GM12878 (cell line): Measurements from ENCODE around the gene SLC25A17. TPM values are rescaled to one million over a fixed set of nuclear protein-coding genes. Genes with fewer than 3 reads are reported as not detected.

Source experiments
- ATAC-seq: fragments of 200-7000 bp; cut with Tn5 transposase; 3 replicates; pipeline ENCODE4 v1.9.1; 2020; ENCODE audit warnings: mild to moderate bottlenecking, moderate library complexity
- BruUV-seq: library from RNA; stranded (reverse); fragments of 400-500 nt; replicated peaks from 2 replicates; lab custom pipeline; 2021; lab: Mats Ljungman, UMichigan
- CTCF ChIA-PET: fragments of 300-600 bp; sonication (Branson Sonifier 250); formaldehyde crosslinking; extraction: SDS; loops from one replicate; lab custom pipeline; 2021; ENCODE audit warnings: inconsistent platforms; lab: Yijun Ruan, JAX
- POLR2A ChIA-PET: fragments of 350-600 bp; formaldehyde crosslinking; extraction: SDS; loops from one replicate; lab custom pipeline; 2021; ENCODE audit warnings: inconsistent platforms; lab: Charles Lee
- RAD21 ChIA-PET: fragments of 300-600 bp; sonication (Branson Sonifier 250); formaldehyde crosslinking; loops from one replicate; lab custom pipeline; 2023; ENCODE audit warnings: antibody characterized with exemption; ENCODE audit not compliant: unreplicated experiment; lab: Charles Lee
- SMC1A ChIA-PET: fragments of 300-600 bp; sonication (Branson Sonifier 250); formaldehyde crosslinking; loops from one replicate; lab custom pipeline; 2023; ENCODE audit not compliant: unreplicated experiment, uncharacterized antibody; lab: Charles Lee
- DNase-seq: peaks from one replicate; pipeline ENCODE4 v3.0.0-alpha.2; 2011; ENCODE audit warnings: low read depth, low spot score
- FAIRE-seq: peaks from 3 replicates; lab custom pipeline; 2011; peaks lifted over from hg19 to GRCh38; lab: Jason Lieb, UNC
- H2AFZ ChIP-seq: 2 replicates; pipeline ENCODE4 v1.6.0; 2011; ENCODE audit warnings: low read depth, low read length, control low read depth; ENCODE audit not compliant: control insufficient read depth
- H3K27ac ChIP-seq: 2 replicates; pipeline ENCODE4 v1.5.1; 2011; ENCODE audit warnings: control low read depth; ENCODE audit not compliant: control insufficient read depth, insufficient read depth
- H3K27me3 ChIP-seq, 2 experiments: replicated peaks in 1 of 2; 2 replicates each; pipeline versions ENCODE4 v1.6.0 to v1.6.1; 2011; ENCODE audit warnings: low read length in 1 of 2; ENCODE audit not compliant: control insufficient read depth in 2 of 2, insufficient read depth in 2 of 2
- H3K36me3 ChIP-seq, 2 experiments: 2 replicates each; pipeline ENCODE4 v1.5.1; 2011; ENCODE audit warnings: low read length in 1 of 2; ENCODE audit not compliant: control insufficient read depth in 2 of 2, insufficient read depth in 2 of 2
- H3K4me1 ChIP-seq: 2 replicates; pipeline ENCODE4 v1.6.1; 2011; ENCODE audit warnings: mild to moderate bottlenecking, low read length, moderate library complexity, mixed read lengths; ENCODE audit not compliant: control insufficient read depth, insufficient read depth
- H3K4me2 ChIP-seq: 2 replicates; pipeline ENCODE4 v1.6.0; 2011; ENCODE audit warnings: control low read depth; ENCODE audit not compliant: control insufficient read depth, insufficient read depth
- H3K4me3 ChIP-seq: fragments of 200-600 bp; sonication (generic); 2 replicates; pipeline ENCODE4 v1.5.1; 2016
- H3K79me2 ChIP-seq: 2 replicates; pipeline ENCODE4 v1.6.0; 2011; ENCODE audit warnings: low read length; ENCODE audit not compliant: control insufficient read depth, insufficient read depth
- H3K9ac ChIP-seq: 2 replicates; pipeline ENCODE4 v1.8.0; 2011; ENCODE audit warnings: low read length, control low read depth, mixed read lengths; ENCODE audit not compliant: control insufficient read depth, insufficient read depth
- H3K9me3 ChIP-seq: replicated peaks from 3 replicates; pipeline ENCODE4 v1.5.1; 2011; ENCODE audit warnings: mild to moderate bottlenecking, low read length; ENCODE audit not compliant: control insufficient read depth, insufficient read depth
- H4K20me1 ChIP-seq: 2 replicates; pipeline ENCODE4 v1.6.0; 2011; ENCODE audit not compliant: control insufficient read depth, insufficient read depth
- ETV6 ChIP-seq, 2 experiments: fragments of 450-650 bp in 1 of 2; IDR thresholded peaks in 1 of 2; conservative IDR thresholded peaks in 1 of 2; 2 replicates each; pipeline ENCODE4 v1.6.1; 2014; ENCODE audit warnings: antibody characterized with exemption in 1 of 2, borderline replicate concordance in 1 of 2, low read depth in 1 of 2, mild to moderate bottlenecking in 1 of 2, moderate library complexity in 1 of 2
- KAT2A ChIP-seq: conservative IDR thresholded peaks from 2 replicates; pipeline ENCODE4 v1.6.1; 2011; ENCODE audit warnings: low read depth, low read length; ENCODE audit not compliant: control insufficient read depth
- NBN ChIP-seq: fragments of 450-650 bp; IDR thresholded peaks from 2 replicates; pipeline ENCODE4 v1.6.1; 2016
- POLR2AphosphoS2 ChIP-seq: IDR thresholded peaks from 2 replicates; pipeline ENCODE4 v1.6.1; 2011; ENCODE audit warnings: low read depth, mild to moderate bottlenecking, low read length, improper control_type of control experiment, moderate library complexity
- RAD21 ChIP-seq: IDR thresholded peaks from 2 replicates; pipeline ENCODE4 v1.6.1; 2011; ENCODE audit warnings: mild to moderate bottlenecking, low read depth, low read length, moderate library complexity; ENCODE audit not compliant: insufficient read depth
- RB1 ChIP-seq: fragments of 450-650 bp; formaldehyde crosslinking; IDR thresholded peaks from 2 replicates; pipeline ENCODE4 v1.6.1; 2017; ENCODE audit warnings: mild to moderate bottlenecking, borderline replicate concordance
- SMAD1 ChIP-seq: fragments of 450-650 bp; IDR thresholded peaks from 2 replicates; pipeline ENCODE4 v1.6.1; 2018; ENCODE audit warnings: mild to moderate bottlenecking, low read depth; ENCODE audit not compliant: partially characterized antibody
- whole genome bisulfite sequencing: methylation state at CpG from one replicate; pipeline ENCODE4 v1.1.6; 2016; ENCODE audit warnings: low lambda C conversion rate; ENCODE audit not compliant: insufficient replicate concordance, insufficient coverage; ENCODE audit errors: missing lambda C conversion rate; 5-methylcytosine and 5-hydroxymethylcytosine counted together
- in situ Hi-C: fragments of 300-500 bp; cut with MboI; formaldehyde crosslinking; loops from 9 replicates; pipeline ENCODE4 v1.14.3; 2018; ENCODE audit warnings: mixed read lengths
- intact Hi-C: fragments of 100-400 bp; cut with micrococcal nuclease; formaldehyde crosslinking; loops from one replicate; pipeline ENCODE4 v1.14.2; 2022; ENCODE audit not compliant: unreplicated experiment
- polyA plus RNA-seq, 11 experiments: library from polyadenylated mRNA; depleted of rRNA in 4 of 11; unstranded in 6 of 11; stranded (reverse) in 5 of 11; fragments of >200 nt; fragmentation: Nextera tagmentation in 4 of 11; fragmentation: Illumina TruSeq in 1 of 11; extraction: Ambion mirVana in 4 of 11; extraction: Trizol in 1 of 11; gene quantifications; 1 replicate in 1 of 11; 2 replicates in 10 of 11; pipeline versions ENCODE4 v1.2.1 to v1.2.3, GENCODE V29; 2011 to 2016; ENCODE audit warnings: inconsistent platforms in 2 of 11, missing spikeins in 2 of 11, low read depth in 1 of 11
- total RNA-seq, 4 experiments: library from RNA; depleted of rRNA in 3 of 4; stranded (reverse); fragments of >200 nt in 3 of 4; fragmentation: Illumina TruSeq in 1 of 4; extraction: Trizol in 1 of 4; gene quantifications; 2 replicates each; pipeline versions ENCODE4 v1.2.1 to v1.2.3, GENCODE V29; 2013 to 2021
- TF ChIP-seq, protein P1 (sequence below): fragments of 450-650 bp; IDR thresholded peaks from 2 replicates; pipeline ENCODE4 v1.6.1; 2016; ENCODE audit warnings: mild to moderate bottlenecking
- TF ChIP-seq, protein P2 (sequence below): fragments of 450-650 bp; IDR thresholded peaks from 2 replicates; pipeline ENCODE4 v1.6.1; 2017; ENCODE audit warnings: borderline replicate concordance

The SLC25A17 gene
- total and polyA plus RNA-seq, 10 of the 15 experiments (the other 5 are each of a cell fraction or from before 2014, with no cell fraction given), result 37.5 to 113 (median 62.3) TPM

DNA sequence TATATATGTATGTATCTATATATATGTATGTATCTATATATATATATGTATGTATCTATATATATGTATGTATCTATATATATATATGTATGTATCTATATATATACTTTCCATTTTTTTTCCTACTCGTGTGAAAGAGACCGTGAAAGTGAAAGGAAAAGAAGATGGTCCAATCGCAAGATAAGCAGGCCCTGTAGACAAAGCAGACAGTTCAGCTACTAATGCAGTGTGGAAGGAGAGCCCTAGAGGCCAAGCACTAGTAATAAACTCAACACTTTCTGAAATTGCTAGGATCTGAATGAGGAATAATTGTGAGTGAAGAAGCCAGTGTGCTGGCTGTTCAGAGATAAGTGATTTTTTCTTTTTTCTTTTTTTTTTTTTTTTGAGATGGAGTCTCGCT is 92.6 kb downstream of the SLC25A17 start:
- H3K27ac ChIP-seq, result no peak overlapping the region
- H2AFZ ChIP-seq, result peak overlapping the region; percentile 44; the same call in 1 of the 2 replicates
- SMC1A ChIA-PET, result interaction anchor here (0.7 kb wide), 1 partner anchor 80 kb away, joined by 3 read pairs; no protein-coding TSS in a partner anchor
- H3K79me2 ChIP-seq, result no peaks in the 10 kb centered on the region
- RAD21 ChIA-PET, result no interaction called here
- ATAC-seq (peak; percentile 71), DNase-seq (peak; percentile 11), FAIRE-seq (no peak)
- in situ Hi-C loops, result no loop called here
- no TSS peak for BruUV-seq
- no peaks in the 10 kb centered on the region for H3K36me3 ChIP-seq
- H3K4me3 ChIP-seq, result no peak overlapping the region
- POLR2A ChIA-PET, result no interaction called here
- no peaks in the 10 kb centered on the region for H3K27me3 ChIP-seq
- 33% methylated on average over 3 of the region's 4 CpGs for WGBS
- H4K20me1 ChIP-seq, result no peaks in the 10 kb centered on the region
- intact Hi-C loops, result no loop called here
- H3K9ac ChIP-seq, result no peak overlapping the region
- TF ChIP-seq, protein P1, sequence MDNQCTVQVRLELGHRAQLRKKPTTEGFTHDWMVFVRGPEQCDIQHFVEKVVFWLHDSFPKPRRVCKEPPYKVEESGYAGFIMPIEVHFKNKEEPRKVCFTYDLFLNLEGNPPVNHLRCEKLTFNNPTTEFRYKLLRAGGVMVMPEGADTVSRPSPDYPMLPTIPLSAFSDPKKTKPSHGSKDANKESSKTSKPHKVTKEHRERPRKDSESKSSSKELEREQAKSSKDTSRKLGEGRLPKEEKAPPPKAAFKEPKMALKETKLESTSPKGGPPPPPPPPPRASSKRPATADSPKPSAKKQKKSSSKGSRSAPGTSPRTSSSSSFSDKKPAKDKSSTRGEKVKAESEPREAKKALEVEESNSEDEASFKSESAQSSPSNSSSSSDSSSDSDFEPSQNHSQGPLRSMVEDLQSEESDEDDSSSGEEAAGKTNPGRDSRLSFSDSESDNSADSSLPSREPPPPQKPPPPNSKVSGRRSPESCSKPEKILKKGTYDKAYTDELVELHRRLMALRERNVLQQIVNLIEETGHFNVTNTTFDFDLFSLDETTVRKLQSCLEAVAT, result no peak
- TF ChIP-seq RAD21, result 0 out of 2 replicates have a peak, but pooled peaks have one; percentile 13
- no peaks in the 10 kb centered on the region for H3K9me3 ChIP-seq
- no peak overlapping the region for H3K4me2 ChIP-seq
- CTCF ChIA-PET, result interaction anchor here (0.7 to 1.1 kb wide), 3 partner anchors 22 to 43 kb away, joined by 3 to 4 read pairs (median 3); no protein-coding TSS in a partner anchor
- no peaks in the 10 kb centered on the region for H3K4me1 ChIP-seq

DNA sequence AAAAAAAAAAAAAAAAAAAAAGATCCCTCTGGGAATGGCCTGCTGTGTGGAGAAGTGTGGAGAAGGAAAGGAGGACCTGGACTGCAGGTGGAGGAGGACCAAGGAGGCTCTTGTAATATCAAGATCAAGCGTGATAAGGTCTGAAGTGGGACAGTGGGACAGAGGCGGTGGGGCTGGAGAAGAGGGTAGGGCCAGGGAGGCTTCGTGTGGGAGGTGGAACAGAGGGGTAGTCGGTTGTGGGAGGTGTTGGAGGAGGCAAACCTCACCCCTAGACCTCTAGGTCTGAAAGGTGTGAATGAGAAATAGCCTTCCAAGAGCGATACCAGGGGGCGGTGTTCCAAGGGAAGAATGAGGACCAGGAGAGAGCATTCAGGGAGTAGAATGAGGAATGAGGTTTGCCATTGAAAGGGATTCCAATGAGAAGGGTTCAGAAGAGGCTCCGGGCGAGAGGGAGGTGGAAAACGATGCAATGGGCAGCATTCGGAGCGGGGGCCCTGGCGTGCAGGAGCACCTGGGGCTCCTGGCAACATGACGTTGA is 95.7 kb downstream of the SLC25A17 start:
- ChIA-PET POLR2A (no interaction called here), RAD21 (no interaction called here), CTCF (no interaction called here), SMC1A (interaction anchor here (1.1 kb wide), 1 partner anchor 9 kb away, joined by 3 read pairs; no protein-coding TSS in a partner anchor)
- DNase-seq, result no peak
- Histone ChIP-seq H3K36me3 (no peaks in the 10 kb centered on the region), H2AFZ (no peak overlapping the region), H3K27ac (no peak overlapping the region), H3K27me3 (no peaks in the 10 kb centered on the region), H3K4me3 (no peak overlapping the region), H3K9ac (no peak overlapping the region), H4K20me1 (no peaks in the 10 kb centered on the region), H3K9me3 (no peaks in the 10 kb centered on the region), H3K4me2 (no peak overlapping the region), H3K4me1 (no peaks in the 10 kb centered on the region), H3K79me2 (no peaks in the 10 kb centered on the region)
- intact Hi-C loops, result no loop called here
- TF ChIP-seq RB1, result no peak
- TF ChIP-seq POLR2AphosphoS2, result no peak
- TF ChIP-seq NBN, result no peak
- no peak for TF ChIP-seq KAT2A
- TF ChIP-seq SMAD1, result no peak
- TF ChIP-seq, protein P2, sequence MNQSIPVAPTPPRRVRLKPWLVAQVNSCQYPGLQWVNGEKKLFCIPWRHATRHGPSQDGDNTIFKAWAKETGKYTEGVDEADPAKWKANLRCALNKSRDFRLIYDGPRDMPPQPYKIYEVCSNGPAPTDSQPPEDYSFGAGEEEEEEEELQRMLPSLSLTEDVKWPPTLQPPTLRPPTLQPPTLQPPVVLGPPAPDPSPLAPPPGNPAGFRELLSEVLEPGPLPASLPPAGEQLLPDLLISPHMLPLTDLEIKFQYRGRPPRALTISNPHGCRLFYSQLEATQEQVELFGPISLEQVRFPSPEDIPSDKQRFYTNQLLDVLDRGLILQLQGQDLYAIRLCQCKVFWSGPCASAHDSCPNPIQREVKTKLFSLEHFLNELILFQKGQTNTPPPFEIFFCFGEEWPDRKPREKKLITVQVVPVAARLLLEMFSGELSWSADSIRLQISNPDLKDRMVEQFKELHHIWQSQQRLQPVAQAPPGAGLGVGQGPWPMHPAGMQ, result no peak
- no peak for TF ChIP-seq ETV6 (conservative IDR thresholded peaks at IDR 0.05 in 1 of 2, IDR thresholded peaks at IDR 0.05 in 1 of 2; ENCODE audit: borderline replicate concordance in 1 of 2, low read depth in 1 of 2)
- ATAC-seq, result no peak
- in situ Hi-C loops, result no loop called here
- BruUV-seq, result no TSS peak
- no peak for FAIRE-seq
- WGBS, result 65% methylated on average over 13 of the region's 13 CpGs
